Thymus (tissue), 11 donors: ENCODE measurements around the gene LRCH2. TPM values are rescaled to one million over a fixed set of nuclear protein-coding genes. Genes with fewer than 3 reads are reported as not detected.

Experiments
- DNase-seq, 9 donors: peaks; one replicate each; pipeline ENCODE4 v3.0.0-alpha.2; 2013; ENCODE audit warnings: low spot score in 9 of 9, low read depth in 6 of 9, missing footprints in 1 of 9
- H3K27ac ChIP-seq, 2 donors: one replicate each; pipeline ENCODE4 v1.5.1; 2013; ENCODE audit warnings: control low read depth in 1 of 2, low read depth in 1 of 2, low read length in 1 of 2, mild to moderate bottlenecking in 1 of 2, moderate library complexity in 1 of 2
- H3K27me3 ChIP-seq, 2 donors: one replicate each; pipeline ENCODE4 v1.5.1; 2013; ENCODE audit warnings: low read length in 1 of 2; ENCODE audit not compliant: control insufficient read depth in 2 of 2, insufficient read depth in 1 of 2
- H3K36me3 ChIP-seq, 2 donors: one replicate each; pipeline ENCODE4 v1.5.1; 2013; ENCODE audit warnings: low read length in 1 of 2, mild to moderate bottlenecking in 1 of 2, moderate library complexity in 1 of 2; ENCODE audit not compliant: control insufficient read depth in 2 of 2, insufficient read depth in 2 of 2
- H3K4me1 ChIP-seq, 2 donors: one replicate each; pipeline ENCODE4 v1.5.1; 2013; ENCODE audit warnings: low read length in 2 of 2; ENCODE audit not compliant: control insufficient read depth in 2 of 2, insufficient read depth in 2 of 2
- H3K4me3 ChIP-seq, 2 donors: one replicate each; pipeline ENCODE4 v1.5.1; 2013; ENCODE audit warnings: low read length in 2 of 2, control low read depth in 1 of 2, mild to moderate bottlenecking in 1 of 2
- H3K9me3 ChIP-seq, 2 donors: one replicate each; pipeline ENCODE4 v1.5.1; 2013; ENCODE audit warnings: low read length in 1 of 2, mild to moderate bottlenecking in 1 of 2; ENCODE audit not compliant: control insufficient read depth in 2 of 2, insufficient read depth in 1 of 2
- WGBS: extraction: QIAGEN DNeasy Blood & Tissue Kit; methylation state at CpG from one replicate; pipeline ENCODE4 v1.1.7; 2013; 5-methylcytosine and 5-hydroxymethylcytosine counted together
- polyA plus RNA-seq: library from polyadenylated mRNA; stranded (reverse); fragments of 200-250 nt; gene quantifications from one replicate; pipeline ENCODE4 v1.2.3, GENCODE V29; 2013
- total RNA-seq: library from RNA; stranded (reverse); fragments of 120-200 nt; gene quantifications from one replicate; pipeline ENCODE4 v1.2.4, GENCODE V29; 2013
- donor health status: healthy.

Gene LRCH2
- total and polyA plus RNA-seq, 2 donors, result 0.98 to 1.0 TPM

- DNase-seq, result no peak
- no peaks in the 10 kb centered on the region for H3K9me3 ChIP-seq
- H3K4me1 ChIP-seq, result no peaks in the 10 kb centered on the region
- no peaks in the 10 kb centered on the region for H3K36me3 ChIP-seq
- H3K27me3 ChIP-seq, result no peaks in the 10 kb centered on the region
- H3K4me3 ChIP-seq, result no peak overlapping the region
- H3K27ac ChIP-seq, result no peak overlapping the region
- 92% methylated on average over 5 of the region's 5 CpGs for WGBS
Observed at GRCh38 chrX:115138040-115138439, 95.9 kb downstream of the LRCH2 start.

GRCh38 chrX:115134382-115134781 lies 99.5 kb downstream of the LRCH2 start:
- WGBS, result 92% methylated on average over 3 of the region's 3 CpGs

DNA sequence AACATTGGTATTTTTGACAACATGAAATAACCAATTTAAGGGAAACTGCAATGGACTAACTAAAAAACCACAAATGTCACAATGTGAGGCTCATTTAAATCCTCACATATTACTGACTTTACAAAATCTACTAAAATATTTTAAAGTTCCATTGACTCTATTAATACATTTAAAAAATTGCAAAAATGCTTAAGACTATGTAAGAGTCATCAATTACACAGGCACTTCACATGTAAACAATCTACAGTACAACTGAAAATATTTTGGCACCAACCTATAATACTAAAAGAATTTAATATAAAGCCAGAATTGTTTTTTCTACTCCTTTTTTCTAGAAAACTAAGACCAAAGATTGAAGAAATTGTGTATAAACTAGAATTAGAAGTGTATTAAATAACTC lies 121.5 kb downstream of the LRCH2 start:
- no peak for DNase-seq
- H3K4me3 ChIP-seq, result no peak overlapping the region
- no peak overlapping the region for H3K27ac ChIP-seq
- H3K27me3 ChIP-seq, result no peaks in the 10 kb centered on the region
- H3K4me1 ChIP-seq, result no peaks in the 10 kb centered on the region
- H3K36me3 ChIP-seq, result no peaks in the 10 kb centered on the region
- H3K9me3 ChIP-seq, result no peaks in the 10 kb centered on the region

More at GRCh38 chrX:115134382-115134781, 99.5 kb downstream of the LRCH2 start:
- H3K36me3 ChIP-seq, result no peaks in the 10 kb centered on the region
- no peak overlapping the region for H3K4me3 ChIP-seq
- DNase-seq, result no peak
- H3K27ac ChIP-seq, result no peak overlapping the region
- H3K4me1 ChIP-seq, result no peaks in the 10 kb centered on the region
- no peaks in the 10 kb centered on the region for H3K27me3 ChIP-seq
- H3K9me3 ChIP-seq, result no peaks in the 10 kb centered on the region

DNA sequence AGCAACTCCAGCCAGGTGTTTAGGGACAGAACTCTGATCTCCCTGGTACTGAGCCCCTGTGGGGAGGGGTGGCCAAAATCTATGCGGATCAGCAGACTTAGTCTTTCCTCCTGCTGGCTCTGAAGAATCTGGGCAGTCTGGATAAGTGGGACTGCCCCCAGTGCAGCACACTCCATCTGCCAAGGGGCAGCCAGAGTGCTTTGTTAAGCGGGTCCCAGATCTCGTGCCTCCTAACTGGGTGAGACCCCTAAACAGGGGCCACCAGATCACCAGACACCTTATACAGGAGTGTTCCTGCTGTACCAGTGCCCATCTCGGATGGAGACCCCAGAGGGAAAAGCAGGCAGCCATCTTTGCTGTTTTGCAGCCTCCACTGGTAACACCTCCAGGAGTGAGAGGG lies 135.0 kb downstream of the LRCH2 start:
- H3K36me3 ChIP-seq, result no peaks in the 10 kb centered on the region
- no peaks in the 10 kb centered on the region for H3K27me3 ChIP-seq
- H3K9me3 ChIP-seq, result no peaks in the 10 kb centered on the region
- no peaks in the 10 kb centered on the region for H3K4me1 ChIP-seq
- DNase-seq, result no peak
- WGBS, result 96% methylated on average over 4 of the region's 4 CpGs
- H3K27ac ChIP-seq, result no peak overlapping the region
- no peak overlapping the region for H3K4me3 ChIP-seq

- WGBS, result 16% methylated on average over 1 of the region's 1 CpG
- Histone ChIP-seq H3K9me3 (no peaks in the 10 kb centered on the region), H3K36me3 (no peaks in the 10 kb centered on the region), H3K4me1 (no peaks in the 10 kb centered on the region), H3K27me3 (no peaks in the 10 kb centered on the region), H3K27ac (no peak overlapping the region), H3K4me3 (no peak overlapping the region)
- DNase-seq, result no peak
Observed at GRCh38 chrX:115093191-115093590, 140.7 kb downstream of the LRCH2 start.

DNA sequence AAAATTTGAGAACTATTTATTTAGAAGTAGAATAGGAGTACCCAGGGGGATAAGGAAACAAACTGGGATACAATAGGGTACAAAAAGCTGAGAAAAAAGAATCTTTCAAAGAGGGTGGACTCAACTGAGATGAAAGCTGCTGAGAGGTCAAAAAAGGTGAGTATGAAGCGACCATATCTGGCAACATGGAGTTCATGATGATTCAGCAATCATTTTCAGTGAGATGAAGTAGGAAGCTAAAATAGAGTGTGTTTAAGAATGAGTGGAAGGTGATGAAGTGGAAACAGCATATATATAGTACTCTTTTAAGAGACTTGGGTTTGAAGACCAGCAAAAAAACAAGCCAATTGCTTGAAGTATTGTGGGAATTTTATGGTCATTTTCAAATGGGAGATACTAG lies 144.5 kb downstream of the LRCH2 start:
- DNase-seq, result no peak
- Histone ChIP-seq H3K27me3 (no peaks in the 10 kb centered on the region), H3K9me3 (peaks cover 0 to 2% of the 10 kb centered on the region in 2 donors), H3K4me3 (no peak overlapping the region), H3K4me1 (no peaks in the 10 kb centered on the region), H3K27ac (no peak overlapping the region), H3K36me3 (no peaks in the 10 kb centered on the region)
- WGBS, result 83% methylated on average over 1 of the region's 1 CpG

DNA sequence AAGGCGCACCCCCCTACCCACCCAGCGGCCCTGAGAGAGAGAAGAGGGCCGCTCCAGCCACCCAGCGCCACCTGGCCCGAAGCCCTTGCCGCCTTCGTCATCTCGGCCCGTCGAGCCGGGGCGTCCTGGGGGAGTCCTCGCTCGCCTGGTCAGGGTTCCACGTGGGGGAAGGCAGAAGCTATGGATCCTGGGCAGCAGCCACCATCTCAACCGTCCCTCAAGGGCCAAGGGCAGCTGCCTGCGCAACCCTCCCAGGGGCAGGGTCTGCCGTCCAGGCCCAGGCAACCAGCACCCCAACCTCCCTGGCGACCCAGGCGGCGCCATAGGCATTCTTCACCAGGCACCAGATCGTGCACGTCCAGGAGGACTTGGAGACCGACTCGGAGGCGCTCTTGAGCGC lies 165.0 kb downstream of the LRCH2 start:
- Histone ChIP-seq H3K27me3 (no peaks in the 10 kb centered on the region), H3K4me3 (no peak overlapping the region), H3K4me1 (no peaks in the 10 kb centered on the region), H3K9me3 (no peaks in the 10 kb centered on the region), H3K27ac (peak overlapping the region in 1 of 2 donors; percentile 32), H3K36me3 (no peaks in the 10 kb centered on the region)
- 98% methylated on average over 25 of the region's 27 CpGs for WGBS
- no peak for DNase-seq

GRCh38 chrX:115067812-115068211 lies 166.1 kb downstream of the LRCH2 start:
- Histone ChIP-seq H3K27me3 (no peaks in the 10 kb centered on the region), H3K4me3 (no peak overlapping the region), H3K4me1 (no peaks in the 10 kb centered on the region), H3K36me3 (no peaks in the 10 kb centered on the region), H3K27ac (peak overlapping the region in 1 of 2 donors; percentile 20), H3K9me3 (no peaks in the 10 kb centered on the region)
- WGBS, result 84% methylated on average over 2 of the region's 2 CpGs
- no peak for DNase-seq

DNA sequence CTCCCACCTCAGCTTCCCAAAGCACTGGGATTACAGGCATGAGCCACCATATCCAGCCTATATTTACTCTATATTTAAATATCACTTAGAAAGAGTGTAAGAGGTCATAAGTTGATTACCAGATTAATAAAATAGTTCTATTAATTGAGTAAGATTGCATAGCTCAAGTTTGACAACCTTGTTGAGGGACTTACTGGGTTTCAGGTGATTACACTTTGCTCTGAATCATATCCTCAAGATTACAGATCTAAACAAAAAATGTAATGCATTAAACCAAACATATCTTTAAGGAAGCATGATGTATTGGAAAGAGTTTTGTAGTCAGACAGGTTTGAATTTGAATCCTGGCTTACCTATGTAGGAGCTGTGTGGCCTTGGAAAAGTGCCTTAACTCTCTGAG lies 168.6 kb downstream of the LRCH2 start:
- Histone ChIP-seq H3K36me3 (no peaks in the 10 kb centered on the region), H3K27me3 (no peaks in the 10 kb centered on the region), H3K27ac (no peak overlapping the region), H3K9me3 (no peaks in the 10 kb centered on the region), H3K4me3 (no peak overlapping the region), H3K4me1 (no peaks in the 10 kb centered on the region)
- DNase-seq, result no peak
